ENCODE results near the gene FADS6. TPM values are rescaled to one million over a fixed set of nuclear protein-coding genes. Genes with fewer than 3 reads are reported as not detected.

FADS6 gene
- total and polyA plus RNA-seq, 3 donors from 2014 or later = 0.95 to 2.0 (median 1.4) TPM

DNA sequence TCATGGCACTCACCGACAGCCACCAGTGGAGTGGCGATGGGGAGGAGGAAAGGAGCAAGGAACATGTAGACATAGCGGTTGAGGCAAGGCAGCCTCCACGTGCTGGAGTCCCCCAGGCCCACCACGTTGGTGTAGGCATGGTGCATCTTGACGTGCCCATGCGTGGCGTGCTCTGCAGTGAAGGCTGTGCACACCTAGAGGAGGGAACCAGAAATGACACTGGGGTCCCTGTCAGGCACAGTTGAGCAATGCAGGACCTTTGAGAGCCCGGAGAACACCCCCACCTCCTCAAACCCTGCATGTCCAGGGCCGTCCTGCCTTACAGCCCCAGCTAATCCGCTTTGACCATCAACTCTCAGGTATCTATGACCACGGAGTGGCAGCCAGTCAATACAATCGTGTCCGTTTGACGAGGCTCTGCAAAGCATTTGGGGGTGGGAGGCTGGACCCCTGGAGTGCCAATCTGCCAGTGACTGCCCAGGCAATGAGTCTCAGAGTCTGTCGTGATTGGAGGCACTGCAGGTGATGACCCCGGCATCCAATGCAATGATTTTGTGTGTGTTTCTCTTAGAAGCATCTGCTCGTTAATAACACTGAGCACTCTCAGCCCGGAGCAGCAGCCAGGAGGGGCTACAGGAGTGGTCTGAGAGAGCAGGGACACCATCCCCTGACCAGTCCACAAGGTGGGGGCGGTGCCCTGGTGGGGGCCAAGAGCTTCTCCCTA, 10.8 kb downstream of the FADS6 start:
- intact Hi-C loops (cut with DNase I; ENCODE audit: low total_unique reads) = no loop called here
- Histone ChIP-seq H3K27ac (no peak overlapping the region), H3K27me3 (no peaks in the 10 kb centered on the region)

DNA sequence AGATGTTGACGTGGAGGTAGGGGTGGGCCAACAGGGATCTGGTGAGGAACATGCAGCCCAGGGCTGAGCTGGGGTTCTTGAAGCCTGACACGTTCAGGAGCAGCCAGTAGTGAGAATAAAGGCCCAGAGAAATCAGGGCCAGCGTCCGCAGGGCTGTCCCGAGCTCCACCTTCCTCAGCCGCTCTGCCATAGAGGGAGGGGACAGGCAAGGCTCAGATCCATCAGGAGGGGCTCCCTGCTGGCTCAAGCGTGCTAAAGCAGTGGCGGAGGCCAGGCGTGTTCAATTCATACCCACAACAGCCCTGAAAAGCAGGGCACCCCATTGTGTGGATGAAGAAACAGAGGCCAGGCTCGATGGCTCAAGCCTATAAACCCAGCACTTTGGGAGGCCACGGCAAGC, 12.4 kb downstream of the FADS6 start:
- TF ChIP-seq, protein P1, sequence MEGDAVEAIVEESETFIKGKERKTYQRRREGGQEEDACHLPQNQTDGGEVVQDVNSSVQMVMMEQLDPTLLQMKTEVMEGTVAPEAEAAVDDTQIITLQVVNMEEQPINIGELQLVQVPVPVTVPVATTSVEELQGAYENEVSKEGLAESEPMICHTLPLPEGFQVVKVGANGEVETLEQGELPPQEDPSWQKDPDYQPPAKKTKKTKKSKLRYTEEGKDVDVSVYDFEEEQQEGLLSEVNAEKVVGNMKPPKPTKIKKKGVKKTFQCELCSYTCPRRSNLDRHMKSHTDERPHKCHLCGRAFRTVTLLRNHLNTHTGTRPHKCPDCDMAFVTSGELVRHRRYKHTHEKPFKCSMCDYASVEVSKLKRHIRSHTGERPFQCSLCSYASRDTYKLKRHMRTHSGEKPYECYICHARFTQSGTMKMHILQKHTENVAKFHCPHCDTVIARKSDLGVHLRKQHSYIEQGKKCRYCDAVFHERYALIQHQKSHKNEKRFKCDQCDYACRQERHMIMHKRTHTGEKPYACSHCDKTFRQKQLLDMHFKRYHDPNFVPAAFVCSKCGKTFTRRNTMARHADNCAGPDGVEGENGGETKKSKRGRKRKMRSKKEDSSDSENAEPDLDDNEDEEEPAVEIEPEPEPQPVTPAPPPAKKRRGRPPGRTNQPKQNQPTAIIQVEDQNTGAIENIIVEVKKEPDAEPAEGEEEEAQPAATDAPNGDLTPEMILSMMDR (IDR thresholded peaks at IDR 0.05) = no peak
- TF ChIP-seq POLR2A (IDR thresholded peaks at IDR 0.05) = no peak
- H3K9me3 ChIP-seq = no peaks in the 10 kb centered on the region
- peaks cover 10% of the 10 kb centered on the region for H3K4me1 ChIP-seq
- 85 to 92% methylated on average over 9 to 11 of the region's 11 CpGs for WGBS, 2 donors
- intact Hi-C loops (cut with DNase I; ENCODE audit: low total_unique reads) = no loop called here
- H3K27ac ChIP-seq = no peak overlapping the region
- no peaks in the 10 kb centered on the region for H3K36me3 ChIP-seq (ENCODE audit: low read depth, missing control alignments)
- no peak for DNase-seq
- no peak overlapping the region for H3K4me3 ChIP-seq
- H3K27me3 ChIP-seq = no peaks in the 10 kb centered on the region

More for the DNA sequence above, 10.8 kb downstream of the FADS6 start:
- Histone ChIP-seq H3K4me3 (no peak overlapping the region), H3K9me3 (no peaks in the 10 kb centered on the region), H3K4me1 (peaks cover 6% of the 10 kb centered on the region), H3K36me3 (ENCODE audit: low read depth, missing control alignments) (no peaks in the 10 kb centered on the region)
- DNase-seq = no peak
- 77% methylated on average over 16 to 20 of the region's 20 CpGs for WGBS, 2 donors
- TF ChIP-seq, protein P1 (IDR thresholded peaks at IDR 0.05) = no peak
- TF ChIP-seq POLR2A (IDR thresholded peaks at IDR 0.05) = no peak

DNA sequence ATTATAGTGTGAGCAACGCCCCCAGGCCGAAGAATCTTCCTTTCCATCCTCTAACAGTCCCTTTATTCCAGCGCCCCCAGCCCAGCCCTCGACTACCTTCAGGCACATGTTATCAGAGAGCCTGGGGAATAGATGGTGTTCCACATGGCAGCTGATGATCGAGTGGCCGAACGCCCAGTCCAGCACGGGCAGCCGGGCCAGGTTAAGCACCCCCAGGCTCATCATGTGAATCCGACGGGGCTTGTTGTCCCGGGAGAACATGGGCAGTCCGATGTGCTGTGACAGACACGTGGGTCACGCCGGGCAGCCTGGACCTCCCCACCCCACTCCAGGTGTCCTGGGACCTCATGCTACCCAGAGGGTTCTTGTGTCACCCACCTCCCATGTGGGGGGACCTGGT, 14.1 kb downstream of the FADS6 start:
- TF ChIP-seq, protein P1 (IDR thresholded peaks at IDR 0.05) = no peak
- no peak for TF ChIP-seq POLR2A (IDR thresholded peaks at IDR 0.05)
- intact Hi-C loops (cut with DNase I; ENCODE audit: low total_unique reads) = no loop called here
- Histone ChIP-seq H3K4me3 (no peak overlapping the region), H3K27me3 (no peaks in the 10 kb centered on the region), H3K27ac (no peak overlapping the region), H3K4me1 (peaks cover 10% of the 10 kb centered on the region), H3K9me3 (no peaks in the 10 kb centered on the region), H3K36me3 (ENCODE audit: low read depth, missing control alignments) (no peaks in the 10 kb centered on the region)
- WGBS, 2 donors = 78 to 89% methylated on average over 4 to 16 of the region's 16 CpGs
- no peak for DNase-seq

DNA sequence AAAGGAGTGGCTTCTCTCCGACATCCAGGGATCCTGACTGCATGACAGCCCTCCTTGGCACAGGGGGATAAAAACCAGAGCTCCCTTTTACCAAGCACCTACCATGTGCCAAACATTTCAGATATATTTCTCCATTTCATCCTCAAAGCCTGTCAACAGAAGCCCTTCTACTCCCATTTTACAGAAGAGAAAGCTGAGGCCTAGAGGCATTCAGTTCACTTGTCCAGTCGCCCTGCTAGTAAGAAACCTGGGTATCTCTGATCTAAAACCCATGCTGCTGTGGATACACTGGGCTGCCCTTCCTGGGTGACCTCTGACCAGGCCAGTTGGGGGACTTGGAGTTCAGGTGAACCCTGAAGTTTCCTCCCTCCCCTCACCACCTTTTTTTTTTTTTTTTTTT, 14.8 kb downstream of the FADS6 start:
- Histone ChIP-seq H3K27ac (no peak overlapping the region), H3K4me3 (no peak overlapping the region), H3K27me3 (no peaks in the 10 kb centered on the region), H3K9me3 (no peaks in the 10 kb centered on the region), H3K36me3 (ENCODE audit: low read depth, missing control alignments) (no peaks in the 10 kb centered on the region), H3K4me1 (peaks cover 15% of the 10 kb centered on the region)
- intact Hi-C loops (cut with DNase I; ENCODE audit: low total_unique reads) = no loop called here
- DNase-seq = no peak
- TF ChIP-seq, protein P1 (IDR thresholded peaks at IDR 0.05) = no peak
- TF ChIP-seq POLR2A (IDR thresholded peaks at IDR 0.05) = no peak
- WGBS, 2 donors = 79 to 86% methylated on average over 2 of the region's 2 CpGs
